Liver (tissue), 9 donors: ENCODE results near the gene NDUFAB1. TPM values are rescaled to one million over a fixed set of nuclear protein-coding genes. Genes with fewer than 3 reads are reported as not detected.

Experiments used
- DNase-seq: peaks from one replicate; pipeline ENCODE4 v3.0.0-alpha.2; 2017; ENCODE audit warnings: low spot score
- H3K27ac ChIP-seq, 2 donors: one replicate each; pipeline ENCODE4 v1.7.0; 2013; ENCODE audit warnings: inconsistent platforms in 2 of 2, low read length in 2 of 2, control low read depth in 1 of 2, low read depth in 1 of 2, mild to moderate bottlenecking in 1 of 2
- H3K27me3 ChIP-seq, 4 donors: one replicate each; pipeline versions ENCODE4 v1.6.1 to v1.7.0; 2013; ENCODE audit warnings: low read length in 3 of 4, inconsistent platforms in 1 of 4, mild to moderate bottlenecking in 1 of 4, moderate library complexity in 1 of 4; ENCODE audit not compliant: control insufficient read depth in 4 of 4, insufficient read depth in 4 of 4
- H3K36me3 ChIP-seq, 4 donors: one replicate each; pipeline versions ENCODE4 v1.6.1 to v1.7.0; 2013; ENCODE audit warnings: low read length in 3 of 4, mild to moderate bottlenecking in 3 of 4, low read depth in 1 of 4, moderate library complexity in 1 of 4; ENCODE audit not compliant: control insufficient read depth in 4 of 4, insufficient read depth in 3 of 4
- H3K4me1 ChIP-seq, 4 donors: one replicate each; pipeline versions ENCODE4 v1.6.1 to v1.7.0; 2013; ENCODE audit warnings: low read length in 3 of 4, mild to moderate bottlenecking in 3 of 4, moderate library complexity in 1 of 4; ENCODE audit not compliant: control insufficient read depth in 4 of 4, insufficient read depth in 4 of 4
- H3K4me3 ChIP-seq, 3 donors: one replicate each; pipeline versions ENCODE4 v1.6.1 to v1.7.0; 2013; ENCODE audit warnings: low read length in 3 of 3, control low read depth in 1 of 3, low read depth in 1 of 3, mild to moderate bottlenecking in 1 of 3
- H3K9ac ChIP-seq, 2 donors: one replicate each; pipeline ENCODE4 v1.7.0; 2013; ENCODE audit warnings: low read length in 2 of 2, mild to moderate bottlenecking in 2 of 2, moderate library complexity in 2 of 2, control low read depth in 1 of 2, low read depth in 1 of 2
- H3K9me3 ChIP-seq, 4 donors: one replicate each; pipeline versions ENCODE4 v1.6.1 to v1.7.0; 2013; ENCODE audit warnings: low read length in 3 of 4; ENCODE audit not compliant: control insufficient read depth in 4 of 4
- ATF3 ChIP-seq: IDR thresholded peaks from 2 replicates; pipeline ENCODE4 v1.6.1; 2016; ENCODE audit warnings: antibody characterized with exemption
- CTCF ChIP-seq: fragments of 150-350 bp; IDR thresholded peaks from 2 replicates; pipeline ENCODE4 v1.5.1; 2017; ENCODE audit warnings: improper control_type of control experiment, low read depth, low read length; ENCODE audit not compliant: missing input control
- FOXA1 ChIP-seq: IDR thresholded peaks from 2 replicates; pipeline ENCODE4 v1.6.1; 2016; ENCODE audit warnings: antibody characterized with exemption
- FOXA2 ChIP-seq: IDR thresholded peaks from 2 replicates; pipeline ENCODE4 v1.6.1; 2016; ENCODE audit warnings: antibody characterized with exemption
- GABPA ChIP-seq, 2 donors: IDR thresholded peaks in 1 of 2; conservative IDR thresholded peaks in 1 of 2; 2 replicates each; pipeline ENCODE4 v1.6.1; 2016; ENCODE audit warnings: antibody characterized with exemption in 2 of 2, mild to moderate bottlenecking in 1 of 2, moderate library complexity in 1 of 2
- HNF4G ChIP-seq: IDR thresholded peaks from 2 replicates; pipeline ENCODE4 v1.6.1; 2016; ENCODE audit warnings: antibody characterized with exemption
- JUND ChIP-seq, 2 donors: IDR thresholded peaks; 2 replicates each; pipeline ENCODE4 v1.6.1; 2016; ENCODE audit warnings: antibody characterized with exemption in 2 of 2
- RAD21 ChIP-seq, 2 donors: IDR thresholded peaks; 2 replicates each; pipeline ENCODE4 v1.6.1; 2016; ENCODE audit warnings: antibody characterized with exemption in 2 of 2, mild to moderate bottlenecking in 2 of 2
- REST ChIP-seq: IDR thresholded peaks from 2 replicates; pipeline ENCODE4 v1.6.1; 2016; ENCODE audit warnings: antibody characterized with exemption, mild to moderate bottlenecking
- RXRA ChIP-seq, 2 donors: IDR thresholded peaks; 2 replicates each; pipeline ENCODE4 v1.6.1; 2017 to 2018; ENCODE audit warnings: antibody characterized with exemption in 2 of 2, mild to moderate bottlenecking in 1 of 2
- SP1 ChIP-seq: IDR thresholded peaks from 2 replicates; pipeline ENCODE4 v1.6.1; 2018; ENCODE audit warnings: antibody characterized with exemption, mild to moderate bottlenecking
- YY1 ChIP-seq: IDR thresholded peaks from 2 replicates; pipeline ENCODE4 v1.6.1; 2016; ENCODE audit warnings: antibody characterized with exemption, mild to moderate bottlenecking
- ZBTB33 ChIP-seq: IDR thresholded peaks from 2 replicates; pipeline ENCODE4 v1.6.1; 2016; ENCODE audit warnings: antibody characterized with exemption
- WGBS: extraction: QIAGEN DNeasy Blood & Tissue Kit; methylation state at CpG from one replicate; pipeline ENCODE4 v1.1.7; 2013; 5-methylcytosine and 5-hydroxymethylcytosine counted together
- polyA plus RNA-seq, 2 donors: library from polyadenylated mRNA; stranded (reverse) in 1 of 2; unstranded in 1 of 2; fragments of 200-250 nt in 1 of 2; fragments of >200 nt in 1 of 2; fragmentation: Nextera tagmentation in 1 of 2; extraction: Ambion mirVana in 1 of 2; gene quantifications; one replicate each; pipeline versions ENCODE4 v1.2.1 to v1.2.3, GENCODE V29; 2013 to 2015
- total RNA-seq, 2 donors: library from RNA; depleted of rRNA; stranded (reverse); fragments of >200 nt; gene quantifications; one replicate each; pipeline ENCODE4 v1.2.3, GENCODE V29; 2014
- TF ChIP-seq, protein P1 (sequence below): IDR thresholded peaks from 2 replicates; pipeline ENCODE4 v1.6.1; 2016; ENCODE audit warnings: antibody characterized with exemption
- donor health status: healthy.
- donor health status: healthy.
- donor health status: healthy.
- donor health status: healthy.
- donor health status: healthy.

NDUFAB1 gene
- total and polyA plus RNA-seq, 4 donors: 47.4 to 263 (median 149) TPM

- TF ChIP-seq ZBTB33: no peak
These were observed 55.9 kb downstream of the NDUFAB1 start (continued) for GRCh38 chr16:23539984-23540816.

DNA sequence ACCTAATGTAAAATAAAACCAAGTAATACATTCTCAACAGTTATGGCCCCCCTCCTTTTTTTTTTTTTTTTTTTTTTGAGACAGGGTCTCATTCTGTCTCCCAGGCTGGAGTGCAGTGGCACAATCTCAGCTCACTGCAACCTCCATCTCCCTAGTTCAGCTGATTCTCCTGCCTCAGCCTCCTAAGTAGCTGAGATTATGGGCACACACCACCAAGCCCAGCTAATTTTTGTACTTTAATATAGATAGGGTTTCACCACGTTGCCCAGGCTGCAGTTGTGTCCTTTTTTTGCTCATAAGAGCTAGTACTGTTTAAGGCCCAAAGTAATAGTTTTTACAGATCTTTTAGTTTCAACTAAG is 57.2 kb downstream of the NDUFAB1 start:
- Histone ChIP-seq H3K4me1 (peaks cover 0 to 2% (median 0%) of the 10 kb centered on the region in 4 donors), H3K27ac (no peak overlapping the region), H3K9me3 (no peaks in the 10 kb centered on the region), H3K4me3 (no peak overlapping the region), H3K36me3 (peaks cover 17 to 49% (median 36%) of the 10 kb centered on the region in 4 donors), H3K27me3 (no peaks in the 10 kb centered on the region), H3K9ac (no peak overlapping the region)
- WGBS: 98% methylated on average over 1 of the region's 1 CpG
- no peak for TF ChIP-seq JUND (IDR thresholded peaks at IDR 0.05)
- no peak for TF ChIP-seq REST
- no peak for DNase-seq

DNA sequence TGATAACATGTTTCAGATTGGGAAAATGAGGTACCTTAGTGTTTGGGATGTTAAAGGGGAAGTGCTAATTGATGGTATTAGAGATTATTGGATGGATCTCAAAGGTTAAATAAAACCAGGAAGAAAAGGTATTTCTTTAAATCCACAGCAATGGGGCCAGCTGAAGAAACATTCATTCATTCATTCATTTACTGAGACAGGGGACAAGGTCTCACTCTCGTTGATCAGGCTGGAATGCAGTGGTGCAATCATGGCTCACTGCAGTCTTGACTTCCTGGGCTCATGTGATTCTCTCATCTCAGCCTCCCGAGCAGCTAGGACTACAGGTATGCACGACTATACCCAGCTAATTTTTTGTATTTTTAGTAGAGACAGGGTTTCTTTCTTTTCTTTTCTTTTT is 58.7 kb downstream of the NDUFAB1 start:
- DNase-seq: no peak
- Histone ChIP-seq H3K9me3 (no peaks in the 10 kb centered on the region), H3K27me3 (no peaks in the 10 kb centered on the region), H3K27ac (no peak overlapping the region), H3K9ac (no peak overlapping the region), H3K4me3 (no peak overlapping the region), H3K4me1 (peaks cover 0 to 2% (median 0%) of the 10 kb centered on the region in 4 donors), H3K36me3 (peaks cover 16 to 51% (median 35%) of the 10 kb centered on the region in 4 donors)
- TF ChIP-seq HNF4G (no peak), GABPA (IDR thresholded peaks at IDR 0.05 in 1 of 2, conservative IDR thresholded peaks at IDR 0.05 in 1 of 2) (no peak), RAD21 (IDR thresholded peaks at IDR 0.05) (no peak), ATF3 (no peak)
- WGBS: 78% methylated on average over 3 of the region's 3 CpGs

GRCh38 chr16:23535901-23536300 is 60.2 kb downstream of the NDUFAB1 start:
- Histone ChIP-seq H3K36me3 (peaks cover 14 to 58% (median 38%) of the 10 kb centered on the region in 4 donors), H3K9ac (no peak overlapping the region), H3K4me3 (no peak overlapping the region), H3K4me1 (peaks cover 0 to 2% (median 0%) of the 10 kb centered on the region in 4 donors), H3K27ac (no peak overlapping the region), H3K9me3 (no peaks in the 10 kb centered on the region), H3K27me3 (no peaks in the 10 kb centered on the region)
- no peak for DNase-seq
- 87% methylated on average over 2 of the region's 2 CpGs for WGBS
- TF ChIP-seq YY1: no peak
- TF ChIP-seq, protein P1, sequence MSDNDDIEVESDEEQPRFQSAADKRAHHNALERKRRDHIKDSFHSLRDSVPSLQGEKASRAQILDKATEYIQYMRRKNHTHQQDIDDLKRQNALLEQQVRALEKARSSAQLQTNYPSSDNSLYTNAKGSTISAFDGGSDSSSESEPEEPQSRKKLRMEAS: no peak
- TF ChIP-seq FOXA1: no peak
- no peak for TF ChIP-seq RXRA (IDR thresholded peaks at IDR 0.05)
- TF ChIP-seq ATF3: no peak
- TF ChIP-seq JUND (IDR thresholded peaks at IDR 0.05): no peak
- no peak for TF ChIP-seq SP1
- TF ChIP-seq CTCF: no peak
- no peak for TF ChIP-seq FOXA2
- no peak for TF ChIP-seq HNF4G
